ENCODE results near the gene SETD4. TPM values are rescaled to one million over a fixed set of nuclear protein-coding genes. Genes with fewer than 3 reads are reported as not detected.

The SETD4 gene
- total RNA-seq, 1 experiment from 2014 or later: 12.5 TPM

GRCh38 chr21:36034211-36034913, 26.0 kb downstream of the SETD4 start:
- no peaks in the 10 kb centered on the region for H4K20me1 ChIP-seq (ENCODE audit: low read length)
- POLR2A ChIA-PET (ENCODE audit: unreplicated experiment): no interaction called here
- no peak overlapping the region for H3K4me3 ChIP-seq (ENCODE audit: low read length)
- H3F3A ChIP-seq (ENCODE audit: low read length, unreplicated experiment): no peaks in the 10 kb centered on the region
- no peaks in the 10 kb centered on the region for H3K4me1 ChIP-seq (ENCODE audit: insufficient read depth, low read length)
- H3K27ac ChIP-seq (ENCODE audit: low read length): no peak overlapping the region
- peaks cover 22% of the 10 kb centered on the region for H3K36me3 ChIP-seq (ENCODE audit: low read depth, low read length)
- intact Hi-C loops (cut with micrococcal nuclease): no loop called here
- TF ChIP-seq, protein P1, sequence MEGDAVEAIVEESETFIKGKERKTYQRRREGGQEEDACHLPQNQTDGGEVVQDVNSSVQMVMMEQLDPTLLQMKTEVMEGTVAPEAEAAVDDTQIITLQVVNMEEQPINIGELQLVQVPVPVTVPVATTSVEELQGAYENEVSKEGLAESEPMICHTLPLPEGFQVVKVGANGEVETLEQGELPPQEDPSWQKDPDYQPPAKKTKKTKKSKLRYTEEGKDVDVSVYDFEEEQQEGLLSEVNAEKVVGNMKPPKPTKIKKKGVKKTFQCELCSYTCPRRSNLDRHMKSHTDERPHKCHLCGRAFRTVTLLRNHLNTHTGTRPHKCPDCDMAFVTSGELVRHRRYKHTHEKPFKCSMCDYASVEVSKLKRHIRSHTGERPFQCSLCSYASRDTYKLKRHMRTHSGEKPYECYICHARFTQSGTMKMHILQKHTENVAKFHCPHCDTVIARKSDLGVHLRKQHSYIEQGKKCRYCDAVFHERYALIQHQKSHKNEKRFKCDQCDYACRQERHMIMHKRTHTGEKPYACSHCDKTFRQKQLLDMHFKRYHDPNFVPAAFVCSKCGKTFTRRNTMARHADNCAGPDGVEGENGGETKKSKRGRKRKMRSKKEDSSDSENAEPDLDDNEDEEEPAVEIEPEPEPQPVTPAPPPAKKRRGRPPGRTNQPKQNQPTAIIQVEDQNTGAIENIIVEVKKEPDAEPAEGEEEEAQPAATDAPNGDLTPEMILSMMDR (conservative IDR thresholded peaks at IDR 0.05; ENCODE audit: low read depth, low read length): no peak
- TF ChIP-seq EZH2phosphoT487 (IDR thresholded peaks at IDR 0.05; ENCODE audit: borderline replicate concordance, low read length) (no peak), EZH2 (IDR thresholded peaks at IDR 0.05; ENCODE audit: low read length, unreplicated experiment) (no peak)
- H3K27me3 ChIP-seq (ENCODE audit: low read length): no peaks in the 10 kb centered on the region
- ATAC-seq (no peak), DNase-seq (no peak)
- no TSS peak for BruUV-seq (replicated peaks)
- no peak overlapping the region for H3K9ac ChIP-seq (ENCODE audit: low read length)
- no peak overlapping the region for H3K4me2 ChIP-seq (ENCODE audit: low read length)
- H3K9me3 ChIP-seq (ENCODE audit: low read length): no peaks in the 10 kb centered on the region
- no peaks in the 10 kb centered on the region for H3K79me2 ChIP-seq (ENCODE audit: low read length)
- H2AFZ ChIP-seq (ENCODE audit: low read length): no peak overlapping the region
- no peaks in the 10 kb centered on the region for H3K9me2 ChIP-seq (replicated peaks; ENCODE audit: low read length)
- CTCF ChIA-PET: interaction anchor here (0.7 kb wide), 1 partner anchor 78 kb away, joined by 6 read pairs; no protein-coding TSS in a partner anchor

DNA sequence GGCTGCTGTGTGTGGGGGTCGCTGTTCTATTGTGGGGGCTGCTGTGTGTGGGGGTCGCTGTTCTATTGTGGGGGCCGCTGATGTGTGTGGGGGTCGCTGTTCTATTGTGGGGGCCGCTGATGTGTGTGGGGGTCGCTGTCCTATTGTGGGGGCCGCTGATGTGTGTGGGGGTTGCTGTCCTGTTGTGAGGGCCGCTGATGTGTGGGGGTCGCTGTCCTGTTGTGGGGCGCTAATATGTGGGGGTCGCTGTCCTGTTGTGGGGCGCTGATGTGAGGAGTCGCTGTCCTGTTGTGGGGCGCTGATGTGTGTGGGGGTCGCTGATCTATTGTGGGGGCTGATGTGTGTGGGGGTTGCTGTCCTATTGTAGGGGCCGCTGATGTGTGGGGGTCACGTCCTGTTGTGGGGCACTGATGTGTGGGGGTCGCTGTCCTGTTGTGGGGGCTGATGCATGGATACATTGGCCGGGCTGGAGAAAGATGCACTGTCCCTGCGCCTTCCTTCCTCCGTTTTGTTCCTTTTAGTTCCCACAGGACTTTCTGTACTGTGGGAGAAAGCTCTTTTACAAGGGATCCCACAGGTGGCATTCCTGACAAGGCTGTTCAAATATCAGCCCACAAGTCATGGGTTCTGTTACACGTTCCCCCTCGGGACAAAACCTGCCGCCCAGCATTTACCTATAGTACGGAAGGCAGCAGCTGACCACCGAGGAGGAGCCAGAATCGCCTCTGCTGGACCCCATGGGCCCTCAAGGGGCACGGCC, 27.5 kb downstream of the SETD4 start:
- no peak overlapping the region for H3K27ac ChIP-seq (ENCODE audit: low read length)
- H3K4me1 ChIP-seq (ENCODE audit: insufficient read depth, low read length): no peaks in the 10 kb centered on the region
- H3K4me3 ChIP-seq (ENCODE audit: low read length): no peak overlapping the region
- no peak overlapping the region for H2AFZ ChIP-seq (ENCODE audit: low read length)
- H3F3A ChIP-seq (ENCODE audit: low read length, unreplicated experiment): no peaks in the 10 kb centered on the region
- no peak overlapping the region for H3K9ac ChIP-seq (ENCODE audit: low read length)
- TF ChIP-seq EZH2phosphoT487 (IDR thresholded peaks at IDR 0.05; ENCODE audit: borderline replicate concordance, low read length) (no peak), EZH2 (IDR thresholded peaks at IDR 0.05; ENCODE audit: low read length, unreplicated experiment) (no peak)
- TF ChIP-seq, protein P1 (conservative IDR thresholded peaks at IDR 0.05; ENCODE audit: low read depth, low read length): no peak
- no peak overlapping the region for H3K4me2 ChIP-seq (ENCODE audit: low read length)
- no peaks in the 10 kb centered on the region for H3K79me2 ChIP-seq (ENCODE audit: low read length)
- H3K27me3 ChIP-seq (ENCODE audit: low read length): no peaks in the 10 kb centered on the region
- ATAC-seq: no peak
- ChIA-PET CTCF (interaction anchor here (0.6 kb wide), 1 partner anchor 80 kb away, joined by 3 read pairs; no protein-coding TSS in a partner anchor), POLR2A (ENCODE audit: unreplicated experiment) (no interaction called here)
- H3K9me3 ChIP-seq (ENCODE audit: low read length): no peaks in the 10 kb centered on the region
- intact Hi-C loops (cut with micrococcal nuclease): no loop called here
- H3K9me2 ChIP-seq (replicated peaks; ENCODE audit: low read length): no peaks in the 10 kb centered on the region
- peaks cover 16% of the 10 kb centered on the region for H3K36me3 ChIP-seq (ENCODE audit: low read depth, low read length)
- DNase-seq: no peak
- no TSS peak for BruUV-seq (replicated peaks)
- H4K20me1 ChIP-seq (ENCODE audit: low read length): no peaks in the 10 kb centered on the region
